ENCODE results near the gene LLGL2.

GRCh38 chr17:75542229-75542628, 16.7 kb downstream of the LLGL2 start:
- TF ChIP-seq CTCF (IDR thresholded peaks at IDR 0.05; ENCODE audit: low read depth, low read length) (no peak), POLR2A (IDR thresholded peaks at IDR 0.05; ENCODE audit: extremely low read depth, insufficient read length) (no peak), MYC (IDR thresholded peaks at IDR 0.05; ENCODE audit: low read depth, low read length) (no peak)
- TF ChIP-seq, protein P1, sequence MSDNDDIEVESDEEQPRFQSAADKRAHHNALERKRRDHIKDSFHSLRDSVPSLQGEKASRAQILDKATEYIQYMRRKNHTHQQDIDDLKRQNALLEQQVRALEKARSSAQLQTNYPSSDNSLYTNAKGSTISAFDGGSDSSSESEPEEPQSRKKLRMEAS (IDR thresholded peaks at IDR 0.05; ENCODE audit: low read depth, low read length): no peak

All from NB4 (cell line).